ENCODE measurements around the gene APLNR.

DNA sequence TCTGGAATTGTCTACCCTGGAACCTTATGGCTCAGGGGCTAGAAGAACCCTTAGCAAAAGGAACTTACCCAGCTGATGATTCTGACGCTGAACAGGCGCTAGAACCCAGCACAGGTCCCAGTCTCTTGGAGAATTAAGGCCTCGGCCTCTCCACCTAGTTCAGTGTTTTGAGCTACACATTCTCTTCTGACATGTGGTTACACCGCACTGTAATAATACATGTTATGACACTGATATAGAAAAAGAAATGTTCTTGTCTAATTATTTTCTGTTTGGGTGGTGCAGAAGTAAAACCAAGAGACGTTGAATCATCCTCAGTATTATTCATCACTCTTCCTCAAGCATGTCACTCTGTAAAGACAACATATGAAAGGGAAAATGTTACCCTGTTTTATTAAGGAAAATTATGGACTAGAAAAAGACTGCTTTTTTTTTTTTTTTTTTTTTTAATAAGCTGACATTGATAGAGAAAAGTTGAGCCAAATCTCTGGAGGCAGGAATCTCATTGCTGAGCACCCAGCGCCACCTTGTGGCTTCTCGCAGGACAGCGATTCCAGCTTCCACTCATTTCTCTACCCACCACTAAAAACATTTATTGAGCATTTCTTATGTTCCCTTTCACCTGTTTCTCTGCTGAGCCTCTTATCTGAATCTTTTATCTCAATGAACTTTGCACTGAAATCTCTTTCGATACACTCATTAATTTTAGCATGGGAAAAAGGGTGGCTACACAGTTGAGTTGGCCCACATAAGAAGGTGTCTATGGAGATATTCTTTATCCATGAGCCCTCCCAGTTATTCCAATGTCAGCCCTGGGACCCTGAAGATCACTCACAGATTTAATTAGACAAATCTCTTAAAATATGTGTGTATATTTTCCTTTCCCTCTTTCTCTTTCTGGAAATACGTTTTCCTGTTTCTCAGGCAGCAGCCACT lies 12.6 kb upstream of the APLNR start:
- TF ChIP-seq CTCF (conservative IDR thresholded peaks at IDR 0.05 in 1 of 2, IDR thresholded peaks at IDR 0.05 in 1 of 2; ENCODE audit: extremely low read depth in 1 of 2, insufficient read depth in 1 of 2, low read depth in 1 of 2, low read length in 2 of 2) = peak; percentile 89 to 92
- no peak for TF ChIP-seq EZH2 (IDR thresholded peaks at IDR 0.05; ENCODE audit: borderline replicate concordance, low read length)

All from mammary epithelial cell (primary cell).